UCSD-AML1 (cell line): ENCODE measurements around the gene CACNA1A.
A peak's percentile ranks its signal among the peaks of the same experiment; 100 is the strongest.
"Not testable (repeated sequence)": the region's sequence is repeated elsewhere in the genome, so short reads cannot be mapped to it uniquely, and the experiment has no call there.

Experiments used
- DNase-seq: peaks from one replicate; lab custom pipeline; 2025; ENCODE audit not compliant: unreplicated experiment; lab: John Stamatoyannopoulos, UW

The CACNA1A gene

DNA sequence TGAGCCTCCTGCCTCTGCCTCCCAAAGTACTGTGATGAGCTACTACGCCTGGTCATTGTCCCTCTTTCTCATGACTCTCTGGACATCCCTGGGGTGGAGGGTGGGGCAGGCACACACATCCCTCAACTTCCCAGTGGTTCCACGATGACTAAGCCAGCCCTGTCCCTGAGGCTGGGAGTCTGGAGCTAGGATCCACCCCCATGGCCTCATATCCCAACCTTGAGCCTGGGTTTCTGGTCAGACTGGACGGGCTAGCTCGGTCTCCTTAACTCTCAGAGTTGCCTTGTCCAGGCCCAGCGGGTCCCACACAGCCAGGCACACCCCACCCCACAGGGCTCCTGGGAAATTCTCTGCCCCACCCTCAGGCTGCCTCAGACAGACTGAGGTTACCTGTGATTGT, 336.5 kb downstream of the CACNA1A start:
- no peak for DNase-seq

DNA sequence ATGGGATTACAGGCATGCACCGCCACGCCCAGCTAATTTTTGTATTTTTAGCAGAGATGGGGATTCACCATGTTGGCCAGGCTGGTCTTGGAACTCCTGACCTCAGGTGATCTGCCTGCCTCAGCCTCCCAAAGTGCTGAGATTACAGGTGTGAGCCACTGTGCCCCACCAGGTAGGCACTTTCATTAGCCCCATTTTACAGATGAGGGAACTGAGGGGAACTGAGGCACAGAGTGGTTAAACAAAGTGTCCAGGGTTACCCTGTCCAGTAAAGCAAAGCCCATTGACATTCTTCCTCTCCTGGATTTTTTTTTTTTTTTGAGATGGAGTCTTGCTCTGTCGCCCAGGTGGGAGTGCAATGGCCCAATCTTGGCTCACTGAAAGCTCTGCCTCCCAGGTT, 340.1 kb downstream of the CACNA1A start:
- DNase-seq: not testable (repeated sequence)

DNA sequence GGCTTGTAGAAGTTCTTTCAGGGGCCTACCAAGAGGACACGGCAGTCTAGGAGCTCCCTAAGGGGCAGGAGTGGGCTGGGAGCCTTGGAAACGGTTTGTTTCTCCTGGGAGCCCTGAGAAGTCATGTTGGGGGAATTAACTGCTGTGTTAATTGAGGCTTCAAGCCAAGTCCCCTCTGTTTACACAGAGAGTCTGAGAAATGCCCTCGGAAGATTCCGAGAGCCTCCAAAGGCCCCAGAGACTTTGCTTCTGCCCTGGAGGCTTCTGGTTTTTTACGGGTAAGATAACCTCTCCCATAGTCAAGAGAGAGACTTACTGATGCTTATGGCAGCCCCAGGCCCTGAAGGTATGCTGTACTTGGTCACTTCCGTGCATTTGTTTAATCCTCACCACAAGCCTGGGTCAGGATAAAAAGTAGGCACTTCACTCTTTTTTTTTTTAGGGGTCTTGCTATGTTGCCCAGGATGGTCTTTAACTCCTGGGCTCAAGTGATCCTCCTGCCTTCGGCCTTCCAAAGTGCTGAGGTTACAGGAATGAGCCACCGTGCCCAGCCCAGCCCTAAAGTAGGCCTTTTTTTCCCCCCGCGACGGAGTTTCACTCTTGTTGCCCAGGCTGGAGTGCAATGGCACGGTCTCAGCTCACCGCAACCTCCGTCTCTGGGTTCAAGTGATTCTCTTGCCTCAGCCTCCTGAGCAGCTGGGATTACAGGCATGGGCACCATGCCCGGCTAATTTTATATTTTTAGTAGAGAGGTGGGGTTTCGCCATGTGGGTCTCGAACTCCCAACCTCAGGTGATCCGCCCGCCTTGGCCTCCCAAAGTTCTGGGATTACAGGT, 340.9 kb downstream of the CACNA1A start:
- no peak for DNase-seq

DNA sequence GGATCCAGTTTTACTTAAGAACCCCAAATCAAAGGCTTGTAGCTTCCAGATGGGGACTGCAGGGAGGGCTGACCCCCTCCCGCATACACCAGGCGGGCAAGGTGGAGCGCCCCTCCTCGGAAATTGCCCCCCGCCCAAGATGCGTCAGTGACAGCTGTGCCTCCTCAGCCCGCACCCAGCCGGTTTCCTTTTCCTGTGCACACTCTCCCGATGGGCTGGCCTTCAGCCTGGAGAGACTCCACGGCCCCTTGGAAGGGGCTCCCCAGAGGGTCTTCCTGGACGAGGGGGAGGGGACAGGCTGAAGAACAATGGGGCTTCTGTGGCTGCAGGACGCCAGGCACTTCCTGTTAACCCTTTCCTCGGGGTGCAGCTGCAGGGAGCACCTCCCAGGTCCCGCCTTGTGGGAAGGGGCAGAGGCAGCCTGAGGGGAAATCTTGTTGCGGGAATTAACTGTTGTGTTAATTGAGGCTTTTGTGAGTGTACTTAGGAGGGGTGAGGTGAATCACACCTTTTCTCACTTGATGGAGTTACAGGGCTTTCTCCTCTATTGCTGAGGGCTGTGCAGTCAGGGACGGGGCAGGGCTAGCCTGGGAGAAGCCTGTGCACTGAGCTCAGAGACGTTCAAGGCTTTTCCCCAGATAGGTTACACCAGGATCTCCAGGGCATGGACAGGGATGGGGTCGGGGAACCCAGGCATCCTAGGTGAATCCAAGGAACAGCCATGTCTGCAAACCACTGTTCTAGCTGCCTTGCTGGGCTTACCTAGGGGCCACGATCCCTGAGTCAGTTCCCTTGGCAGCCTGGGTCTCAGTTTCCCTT, 341.7 kb downstream of the CACNA1A start:
- DNase-seq: peak; percentile 89

DNA sequence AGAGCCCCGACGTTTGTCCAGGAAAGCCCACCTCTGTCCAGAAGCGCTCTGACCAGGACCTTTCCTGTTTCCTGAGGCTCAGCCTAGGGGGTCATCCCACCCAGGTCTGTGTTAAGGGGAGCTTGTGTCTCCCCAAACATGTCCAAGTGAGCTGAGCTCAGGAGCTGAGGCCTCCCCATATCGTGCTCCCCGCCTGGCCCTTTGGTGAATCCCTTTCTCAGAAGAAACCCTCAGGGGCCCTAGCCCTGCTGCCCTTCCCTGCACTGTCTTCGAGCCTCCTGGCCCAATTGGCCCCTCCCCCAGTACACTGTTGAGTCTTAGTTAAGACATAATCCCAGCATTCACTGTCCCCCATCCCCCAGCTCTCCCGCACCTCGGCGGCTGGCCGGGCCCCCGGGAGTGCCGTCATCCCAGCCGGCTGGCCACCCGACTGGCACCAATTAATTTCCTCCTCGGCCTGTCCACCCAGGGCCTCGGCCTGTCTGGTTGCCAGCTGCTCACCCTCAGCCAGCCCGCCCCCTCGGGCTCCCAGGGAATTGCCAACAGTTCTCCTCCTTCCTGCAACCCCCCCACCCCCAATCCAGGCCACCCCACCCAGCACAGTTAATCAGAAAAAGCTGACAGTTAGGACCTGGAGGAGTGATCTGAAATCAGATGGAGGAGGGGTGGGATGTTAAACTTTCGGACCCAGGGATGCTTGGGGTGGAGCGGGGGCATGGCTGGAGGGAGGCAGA, 342.5 kb downstream of the CACNA1A start:
- peak; percentile 76 for DNase-seq

DNA sequence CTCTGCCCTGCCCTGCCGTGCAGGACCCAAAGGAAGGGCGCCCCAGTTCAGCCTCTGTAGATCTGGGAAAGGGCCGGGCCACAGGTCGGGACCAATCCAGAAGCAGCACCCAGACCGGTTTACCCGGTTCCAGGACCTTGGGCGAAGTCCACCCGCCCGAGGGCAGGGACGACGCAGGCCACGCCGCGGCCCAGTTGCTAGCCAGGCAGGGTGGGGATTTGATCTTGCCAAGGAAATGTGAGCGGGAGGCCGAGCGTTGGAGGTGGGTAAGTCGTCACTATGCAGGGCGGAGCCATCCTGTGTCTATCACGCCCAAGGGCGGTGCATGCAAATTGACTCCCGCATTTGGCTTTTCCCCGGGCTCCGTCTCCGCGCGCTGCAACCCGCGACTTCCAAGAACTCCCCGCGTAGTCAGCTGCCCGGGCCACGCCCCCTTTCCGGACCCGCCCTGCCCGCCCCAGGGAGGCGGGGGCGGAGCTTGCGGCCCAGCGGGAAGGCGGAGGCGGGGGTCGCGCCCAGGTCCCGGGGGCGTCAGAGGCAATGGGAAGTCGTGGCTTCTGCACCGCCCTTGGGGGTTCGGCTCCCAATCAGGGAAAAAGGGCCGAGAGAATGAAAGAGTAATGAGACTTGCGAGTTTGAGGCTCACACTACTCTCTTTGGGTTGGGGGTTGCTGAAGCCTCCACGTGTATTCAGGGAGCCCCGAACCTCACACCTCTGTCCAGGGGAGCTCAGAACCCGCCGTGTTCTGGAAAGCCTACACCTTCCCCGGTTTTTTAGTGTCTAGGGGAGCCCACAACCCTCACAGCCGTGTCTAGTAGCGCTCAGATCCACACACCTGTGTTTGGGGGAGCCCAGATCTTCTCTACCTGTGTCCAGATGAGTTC, 343.3 kb downstream of the CACNA1A start:
- DNase-seq: peak; percentile 98

DNA sequence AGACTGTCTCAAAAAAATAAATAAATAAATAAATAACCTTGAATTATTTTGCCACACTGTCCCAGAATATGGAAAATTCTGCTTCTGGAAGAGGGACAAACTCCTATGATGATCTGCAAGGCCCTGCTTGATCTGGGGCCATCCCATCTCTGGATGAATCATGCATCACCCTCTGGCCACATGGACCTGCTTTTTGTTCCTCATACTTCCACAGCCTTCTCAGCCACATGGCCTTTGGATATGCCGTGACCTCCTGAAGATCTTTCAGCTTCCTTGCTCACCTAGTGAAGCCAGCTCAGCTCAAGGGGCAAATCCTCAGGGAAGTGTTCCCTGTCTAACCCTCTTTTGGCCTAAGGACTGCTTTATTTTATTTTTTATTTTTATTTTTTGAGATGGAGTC, 345.7 kb downstream of the CACNA1A start:
- DNase-seq: no peak

DNA sequence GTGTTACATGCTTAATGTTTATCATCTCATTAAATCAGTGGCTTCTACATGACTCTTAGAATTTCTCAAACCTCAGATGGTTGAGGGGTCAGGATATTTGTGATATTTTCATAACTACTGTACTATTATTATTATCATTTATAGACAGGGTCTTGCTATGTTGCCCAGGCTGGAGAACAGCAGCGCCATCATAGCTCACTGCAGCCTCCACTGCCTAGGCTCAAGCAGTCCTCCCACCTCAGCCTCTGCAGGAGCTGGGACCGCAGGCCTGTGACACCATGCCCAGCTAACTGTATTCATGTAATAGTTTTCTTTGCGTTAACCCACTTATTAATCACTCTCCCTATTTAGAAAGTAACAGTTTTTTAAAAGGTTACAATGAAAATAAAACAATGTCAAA, 346.6 kb downstream of the CACNA1A start:
- no peak for DNase-seq
